ENCODE measurements around the gene C16orf46. TPM values are rescaled to one million over a fixed set of nuclear protein-coding genes. Genes with fewer than 3 reads are reported as not detected.

C16orf46 gene
- total and polyA plus RNA-seq, 2 experiments from 2014 or later: 0.59 to 1.4 TPM

Small RNAs within 50 kb of the gene (small RNA-seq; reads per million reads assigned to genes)
- not detected for gene AC092718.3 (ENCODE audit: low replicate concordance)
- not detected for gene RNU6-1191P (ENCODE audit: low replicate concordance)

Other genes starting within 250 kb of the C16orf46 start
- gene CMC2, start 70.4 kb downstream of the C16orf46 start, total RNA-seq (2014; rRNA removed; shearing (Covaris generic)): 35.7 and 63.3 TPM in 2 replicates
- 211 and 241 TPM in 2 replicates for gene CMC2, start 70.4 kb downstream of the C16orf46 start, polyA plus RNA-seq (2016; fragmentation: Nextera tagmentation; extraction: Ambion mirVana)
- gene CENPN, start 70.0 kb downstream of the C16orf46 start, total RNA-seq (2014; rRNA removed; shearing (Covaris generic)): 43.6 and 54.9 TPM in 2 replicates
- gene CENPN, start 70.0 kb downstream of the C16orf46 start, polyA plus RNA-seq (2016; fragmentation: Nextera tagmentation; extraction: Ambion mirVana): 59.0 and 80.8 TPM in 2 replicates
- 58.8 and 60.5 TPM in 2 replicates for gene ATMIN, start 41.4 kb downstream of the C16orf46 start, total RNA-seq (2014; rRNA removed; shearing (Covaris generic))
- 20.6 and 22.0 TPM in 2 replicates for gene ATMIN, start 41.4 kb downstream of the C16orf46 start, polyA plus RNA-seq (2016; fragmentation: Nextera tagmentation; extraction: Ambion mirVana)
- 103 and 118 TPM in 2 replicates for gene GCSH, start 19.2 kb upstream of the C16orf46 start, total RNA-seq (2014; rRNA removed; shearing (Covaris generic))
- 389 and 397 TPM in 2 replicates for gene GCSH, start 19.2 kb upstream of the C16orf46 start, polyA plus RNA-seq (2016; fragmentation: Nextera tagmentation; extraction: Ambion mirVana)
- gene BCO1, start 161.5 kb upstream of the C16orf46 start, total RNA-seq (2014; rRNA removed; shearing (Covaris generic)): 0.28 TPM in 1 of 2 replicates, not detected in the other
- not detected in 2 replicates for gene BCO1, start 161.5 kb upstream of the C16orf46 start, polyA plus RNA-seq (2016; fragmentation: Nextera tagmentation; extraction: Ambion mirVana)
- 28.5 and 29.4 TPM in 2 replicates for gene GAN, start 237.7 kb upstream of the C16orf46 start, total RNA-seq (2014; rRNA removed; shearing (Covaris generic))
- gene GAN, start 237.7 kb upstream of the C16orf46 start, polyA plus RNA-seq (2016; fragmentation: Nextera tagmentation; extraction: Ambion mirVana): 7.5 and 8.1 TPM in 2 replicates

All from GM23338 (cell line).